Kidney (tissue), 14 donors: ENCODE results near the gene PLCB4. TPM values are rescaled to one million over a fixed set of nuclear protein-coding genes. Genes with fewer than 3 reads are reported as not detected.

Experiments used
- DNase-seq, 5 donors: peaks; one replicate each; pipeline ENCODE4 v3.0.0-alpha.2; 2013 to 2020
- FAIRE-seq: peaks from 2 replicates; lab custom pipeline; 2012; peaks lifted over from hg19 to GRCh38; lab: Jason Lieb, UNC
- H3K27ac ChIP-seq, 2 donors: one replicate each; pipeline ENCODE4 v1.7.0; 2013; ENCODE audit warnings: low read depth in 2 of 2, low read length in 2 of 2, inconsistent platforms in 1 of 2
- H3K27me3 ChIP-seq: one replicate; pipeline ENCODE4 v1.7.1; 2013; ENCODE audit warnings: low read length, inconsistent platforms; ENCODE audit not compliant: control insufficient read depth, insufficient read depth
- H3K36me3 ChIP-seq, 3 donors: one replicate each; pipeline versions ENCODE4 v1.7.0 to v1.7.1; 2013; ENCODE audit warnings: low read length in 3 of 3, control low read depth in 1 of 3, inconsistent platforms in 1 of 3; ENCODE audit not compliant: insufficient read depth in 3 of 3, control insufficient read depth in 2 of 3
- H3K4me1 ChIP-seq, 3 donors: one replicate each; pipeline versions ENCODE4 v1.7.0 to v1.7.1; 2013; ENCODE audit warnings: low read length in 3 of 3, inconsistent platforms in 1 of 3, low read depth in 1 of 3; ENCODE audit not compliant: control insufficient read depth in 2 of 3, insufficient read depth in 2 of 3
- H3K4me3 ChIP-seq, 3 donors: one replicate each; pipeline versions ENCODE4 v1.7.0 to v1.8.1; 2013; ENCODE audit warnings: low read length in 3 of 3, control low read depth in 1 of 3, inconsistent platforms in 1 of 3
- H3K9ac ChIP-seq, 3 donors: one replicate each; pipeline versions ENCODE4 v1.7.0 to v1.7.1; 2013; ENCODE audit warnings: low read length in 3 of 3, control low read depth in 1 of 3, inconsistent platforms in 1 of 3
- H3K9me3 ChIP-seq, 3 donors: one replicate each; pipeline versions ENCODE4 v1.7.0 to v1.7.1; 2013; ENCODE audit warnings: low read length in 3 of 3, control low read depth in 1 of 3, inconsistent platforms in 1 of 3; ENCODE audit not compliant: control insufficient read depth in 2 of 3, insufficient read depth in 1 of 3
- CTCF ChIP-seq: IDR thresholded peaks from 3 replicates; pipeline ENCODE4 v1.5.1; 2012; ENCODE audit warnings: mild to moderate bottlenecking, moderate library complexity, borderline replicate concordance; ENCODE audit not compliant: insufficient read depth; ENCODE audit errors: extremely low read depth
- intact Hi-C: fragments of 100-400 bp; cut with DNase I; formaldehyde crosslinking; loops from one replicate; pipeline ENCODE4 v1.11.1; 2022
- polyA plus RNA-seq: library from polyadenylated mRNA; stranded (reverse); fragments of 350-450 nt; fragmentation: Illumina TruSeq; extraction: RNeasy Lipid Tissue Mini Kit (QIAGEN cat#74804); gene quantifications from one replicate; pipeline ENCODE4 v1.2.3, GENCODE V29; 2014; ENCODE audit warnings: low read depth, low replicate concordance; ENCODE audit not compliant: insufficient read depth
- total RNA-seq: library from RNA; stranded (reverse); fragmentation: NEBNext Ultra II Directional; extraction: Animal tissue kit (Norgen Biotek cat#: 25700); gene quantifications from one replicate; pipeline ENCODE4 v1.2.1, GENCODE V29; 2021
- donor health status: control.
- donor health status: control.
- donor health status: control.
- donor health status: control.
- donor health status: control.
- donor health status: DM: yes; HTN: yes; CAD: no.
- donor health status: Normal renal cell carcinoma (clear cell type).

PLCB4 gene
- total and polyA plus RNA-seq, 2 donors from 2014 or later = 2.8 to 17.7 TPM

DNA sequence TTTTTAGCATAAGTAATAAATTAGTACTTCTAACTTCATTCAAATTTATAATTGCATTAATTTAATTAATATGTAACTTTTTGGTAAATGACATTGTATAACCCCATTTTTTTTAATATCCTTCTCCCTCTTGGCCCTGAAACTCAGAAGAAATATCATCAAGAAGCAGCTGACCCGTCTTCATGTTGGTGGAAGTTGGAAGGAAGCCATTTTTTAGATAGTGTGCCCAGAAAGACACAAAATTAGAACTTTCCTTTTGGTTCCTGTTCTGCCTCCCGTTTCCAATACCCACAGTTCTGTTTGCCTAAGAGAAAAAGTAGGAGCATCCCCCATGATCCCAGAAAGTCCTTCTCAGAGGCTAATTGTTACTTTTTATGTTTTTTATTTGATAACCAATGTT is 65.5 kb downstream of the PLCB4 start:
- Histone ChIP-seq H3K9me3 (peaks cover 0 to 18% (median 3%) of the 10 kb centered on the region in 3 donors), H3K36me3 (no peaks in the 10 kb centered on the region), H3K27ac (no peak overlapping the region), H3K4me3 (no peak overlapping the region), H3K9ac (no peak overlapping the region), H3K27me3 (no peaks in the 10 kb centered on the region), H3K4me1 (peaks cover 0 to 2% (median 0%) of the 10 kb centered on the region in 3 donors)
- TF ChIP-seq CTCF = no peak
- FAIRE-seq (no peak), DNase-seq (no peak)
- intact Hi-C loops = no loop called here

DNA sequence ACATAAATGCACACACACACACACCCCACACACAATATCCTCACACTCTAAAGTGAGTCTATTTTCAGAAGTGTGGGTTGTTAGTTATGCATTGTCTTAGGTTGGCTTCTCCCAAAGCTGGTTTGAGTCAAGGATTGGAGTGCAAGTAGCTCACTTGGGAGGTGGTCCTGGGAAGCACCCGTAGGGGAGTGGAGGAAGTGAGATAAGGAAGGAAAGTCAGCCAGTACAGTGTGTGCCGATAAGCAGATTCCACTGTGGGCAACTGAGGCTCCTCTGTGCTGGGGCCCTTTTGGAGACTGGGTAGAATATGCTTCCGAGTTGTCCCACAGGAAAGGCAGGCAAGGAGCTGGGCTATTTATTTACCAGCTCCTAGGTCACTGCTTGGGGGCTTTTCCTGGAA is 67.2 kb downstream of the PLCB4 start:
- Histone ChIP-seq H3K27ac (no peak overlapping the region), H3K27me3 (no peaks in the 10 kb centered on the region), H3K36me3 (no peaks in the 10 kb centered on the region), H3K9ac (no peak overlapping the region), H3K4me3 (no peak overlapping the region), H3K9me3 (peaks cover 0 to 16% (median 3%) of the 10 kb centered on the region in 3 donors), H3K4me1 (no peaks in the 10 kb centered on the region)
- intact Hi-C loops = no loop called here
- DNase-seq (no peak), FAIRE-seq (no peak)
- no peak for TF ChIP-seq CTCF

DNA sequence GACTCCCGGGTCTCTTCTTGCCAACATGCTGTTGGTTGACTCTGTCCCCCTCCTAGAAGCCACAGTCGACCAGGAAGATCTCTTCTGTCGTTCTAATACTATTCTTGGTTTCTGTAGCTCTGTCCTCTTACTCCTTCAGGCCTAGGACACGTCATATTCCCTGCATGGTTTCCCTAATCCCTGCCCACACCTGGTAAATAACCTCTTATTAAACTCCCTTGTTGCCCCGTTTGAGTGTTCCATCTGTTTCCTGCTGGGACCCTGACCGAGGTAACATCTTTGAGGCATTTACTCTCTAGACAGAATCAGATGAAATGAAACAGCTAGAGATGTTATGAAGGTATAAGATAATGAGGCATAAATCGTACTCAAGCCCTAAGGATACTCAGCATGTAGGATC is 68.1 kb downstream of the PLCB4 start:
- H3K9ac ChIP-seq = no peak overlapping the region
- FAIRE-seq (no peak), DNase-seq (no peak)
- H3K36me3 ChIP-seq = no peaks in the 10 kb centered on the region
- H3K27ac ChIP-seq = no peak overlapping the region
- H3K4me3 ChIP-seq = no peak overlapping the region
- peaks cover 0 to 7% (median 0%) of the 10 kb centered on the region in 3 donors for H3K9me3 ChIP-seq
- no peaks in the 10 kb centered on the region for H3K27me3 ChIP-seq
- no peak for TF ChIP-seq CTCF
- no peaks in the 10 kb centered on the region for H3K4me1 ChIP-seq
- intact Hi-C loops = no loop called here
